ENCODE measurements around the gene SPATA9. TPM values are rescaled to one million over a fixed set of nuclear protein-coding genes. Genes with fewer than 3 reads are reported as not detected.
"Not testable (repeated sequence)": the region's sequence is repeated elsewhere in the genome, so short reads cannot be mapped to it uniquely, and the experiment has no call there.

The SPATA9 gene
- total RNA-seq, 1 donor from 2014 or later, result 0.13 TPM

- no peak for DNase-seq (ENCODE audit: low read depth, low spot score)
Observed at GRCh38 chr5:95718203-95718602, 35.4 kb upstream of the SPATA9 start.

- DNase-seq (ENCODE audit: low read depth, low spot score), result no peak
Observed at GRCh38 chr5:95717439-95717838, 34.6 kb upstream of the SPATA9 start.

GRCh38 chr5:95715799-95716461, 33.1 kb upstream of the SPATA9 start:
- peak; percentile 57 for DNase-seq (ENCODE audit: low read depth, low spot score)

GRCh38 chr5:95713960-95714710, 31.3 kb upstream of the SPATA9 start:
- no peak for DNase-seq (ENCODE audit: low read depth, low spot score)

GRCh38 chr5:95713246-95713645, 30.5 kb upstream of the SPATA9 start:
- DNase-seq (ENCODE audit: low read depth, low spot score), result not testable (repeated sequence)

- DNase-seq (ENCODE audit: low read depth, low spot score), result no peak
Observed at GRCh38 chr5:95712347-95712958, 29.7 kb upstream of the SPATA9 start.

- DNase-seq (ENCODE audit: low read depth, low spot score), result no peak
Observed at GRCh38 chr5:95711501-95712346, 28.9 kb upstream of the SPATA9 start.

GRCh38 chr5:95710651-95711500, 28.1 kb upstream of the SPATA9 start:
- DNase-seq (ENCODE audit: low read depth, low spot score), result not testable (repeated sequence)

GRCh38 chr5:95709967-95710650, 27.3 kb upstream of the SPATA9 start:
- DNase-seq (ENCODE audit: low read depth, low spot score), result no peak

- no peak for DNase-seq (ENCODE audit: low read depth, low spot score)
Observed at GRCh38 chr5:95708876-95709275, 26.1 kb upstream of the SPATA9 start.

GRCh38 chr5:95707534-95708188, 24.9 kb upstream of the SPATA9 start:
- DNase-seq (ENCODE audit: low read depth, low spot score), result not testable (repeated sequence)

GRCh38 chr5:95707055-95707454, 24.3 kb upstream of the SPATA9 start:
- no peak for DNase-seq (ENCODE audit: low read depth, low spot score)

- not testable (repeated sequence) for DNase-seq (ENCODE audit: low read depth, low spot score)
Observed at GRCh38 chr5:95706196-95706595, 23.4 kb upstream of the SPATA9 start.

GRCh38 chr5:95704150-95704549, 21.4 kb upstream of the SPATA9 start:
- DNase-seq (ENCODE audit: low read depth, low spot score), result no peak

GRCh38 chr5:95701074-95701473, 18.3 kb upstream of the SPATA9 start:
- DNase-seq (ENCODE audit: low read depth, low spot score), result no peak

- no peak for DNase-seq (ENCODE audit: low read depth, low spot score)
Observed at GRCh38 chr5:95699337-95699736, 16.5 kb upstream of the SPATA9 start.

- no peak for DNase-seq (ENCODE audit: low read depth, low spot score)
Observed at GRCh38 chr5:95697781-95698681, 15.2 kb upstream of the SPATA9 start.

GRCh38 chr5:95690333-95690732, 7.5 kb upstream of the SPATA9 start:
- no peak for DNase-seq (ENCODE audit: low read depth, low spot score)
